Smooth muscle cell (in vitro differentiated cells): ENCODE data around the gene RBPJ. TPM values are rescaled to one million over a fixed set of nuclear protein-coding genes. Genes with fewer than 3 reads are reported as not detected.
"Not testable (repeated sequence)": the region's sequence is repeated elsewhere in the genome, so short reads cannot be mapped to it uniquely, and the experiment has no call there.

Source experiments
- DNase-seq: peaks from one replicate; lab custom pipeline; 2025; ENCODE audit not compliant: unreplicated experiment; lab: John Stamatoyannopoulos, UW
- H2AFZ ChIP-seq: fragments of 200-600 bp; sonication (generic); 2 replicates; pipeline ENCODE4 v1.6.0; 2016; ENCODE audit warnings: antibody characterized with exemption, low read depth, mild to moderate bottlenecking
- H3F3A ChIP-seq: fragments of 200-600 bp; sonication (generic); 2 replicates; pipeline ENCODE4 v1.6.0; 2017; ENCODE audit warnings: antibody characterized with exemption, low read depth
- H3K27ac ChIP-seq: fragments of 200-600 bp; sonication (generic); 2 replicates; pipeline ENCODE4 v1.5.1; 2016; ENCODE audit warnings: low read depth, mild to moderate bottlenecking
- H3K27me3 ChIP-seq: fragments of 200-600 bp; sonication (generic); 2 replicates; pipeline ENCODE4 v1.6.1; 2016; ENCODE audit warnings: low read depth, mild to moderate bottlenecking
- H3K36me3 ChIP-seq: fragments of 200-600 bp; sonication (generic); 2 replicates; pipeline ENCODE4 v1.5.1; 2016; ENCODE audit warnings: low read depth
- H3K4me1 ChIP-seq: fragments of 200-600 bp; sonication (generic); 2 replicates; pipeline ENCODE4 v1.5.1; 2016; ENCODE audit warnings: low read depth
- H3K4me2 ChIP-seq: fragments of 200-600 bp; sonication (generic); 2 replicates; pipeline ENCODE4 v1.6.0; 2016; ENCODE audit warnings: mild to moderate bottlenecking
- H3K4me3 ChIP-seq: fragments of 200-600 bp; sonication (generic); 2 replicates; pipeline ENCODE4 v1.5.1; 2016; ENCODE audit warnings: mild to moderate bottlenecking
- H3K79me2 ChIP-seq: fragments of 200-600 bp; sonication (generic); 2 replicates; pipeline ENCODE4 v1.6.0; 2016; ENCODE audit warnings: low read depth, mild to moderate bottlenecking
- H3K9ac ChIP-seq: fragments of 200-600 bp; sonication (generic); 2 replicates; pipeline ENCODE4 v1.6.0; 2016; ENCODE audit warnings: low read depth
- H3K9me3 ChIP-seq: fragments of 200-600 bp; sonication (generic); replicated peaks from 2 replicates; pipeline ENCODE4 v1.5.1; 2016; ENCODE audit warnings: low read depth
- H4K20me1 ChIP-seq: fragments of 200-600 bp; sonication (generic); 2 replicates; pipeline ENCODE4 v1.6.0; 2016; ENCODE audit warnings: low read depth
- CTCF ChIP-seq: fragments of 200-600 bp; sonication (generic); IDR thresholded peaks from 2 replicates; pipeline ENCODE4 v1.5.1; 2017; ENCODE audit warnings: borderline replicate concordance, mild to moderate bottlenecking, antibody characterized with exemption; ENCODE audit not compliant: insufficient read depth, poor library complexity, severe bottlenecking
- WGBS: methylation state at CpG from one replicate; pipeline ENCODE4 v1.1.7; 2016; ENCODE audit warnings: low lambda C conversion rate; 5-methylcytosine and 5-hydroxymethylcytosine counted together
- polyA plus RNA-seq: library from polyadenylated mRNA; unstranded; fragments of >200 nt; fragmentation: Nextera tagmentation; extraction: Ambion mirVana; gene quantifications from 2 replicates; pipeline ENCODE4 v1.2.1, GENCODE V29; 2016
- total RNA-seq: library from RNA; depleted of rRNA; stranded (reverse); fragments of >200 nt; gene quantifications from 2 replicates; pipeline ENCODE4 v1.2.3, GENCODE V29; 2014

Gene RBPJ
- total and polyA plus RNA-seq, 2 experiments from 2014 or later: 96.9 to 137 TPM

GRCh38 chr4:26311633-26312032 lies 9.2 kb upstream of the RBPJ start:
- Histone ChIP-seq H3K4me2 (no peak overlapping the region), H3K9ac (no peak overlapping the region), H3F3A (no peaks in the 10 kb centered on the region), H2AFZ (no peak overlapping the region), H3K27me3 (no peaks in the 10 kb centered on the region), H3K79me2 (no peaks in the 10 kb centered on the region), H3K4me1 (no peaks in the 10 kb centered on the region), H3K9me3 (no peaks in the 10 kb centered on the region), H4K20me1 (no peaks in the 10 kb centered on the region), H3K27ac (no peak overlapping the region), H3K4me3 (no peak overlapping the region), H3K36me3 (no peaks in the 10 kb centered on the region)
- TF ChIP-seq CTCF: no peak
- no peak for DNase-seq

GRCh38 chr4:26315316-26315932 lies 5.4 kb upstream of the RBPJ start:
- not testable (repeated sequence) for H3K4me1 ChIP-seq, H3K27ac ChIP-seq, H2AFZ ChIP-seq, H3K9ac ChIP-seq, H3K4me3 ChIP-seq, H3K27me3 ChIP-seq, H3K36me3 ChIP-seq, H3F3A ChIP-seq, DNase-seq, H3K9me3 ChIP-seq, H4K20me1 ChIP-seq, H3K79me2 ChIP-seq, H3K4me2 ChIP-seq
- WGBS: 90% methylated on average over 8 of the region's 8 CpGs

GRCh38 chr4:26317766-26318165 lies 3.0 kb upstream of the RBPJ start:
- no peak for TF ChIP-seq CTCF
- Histone ChIP-seq H3K27me3 (no peaks in the 10 kb centered on the region), H3K4me3 (no peak overlapping the region), H3K27ac (no peak overlapping the region), H3K9ac (no peak overlapping the region), H3K79me2 (peaks cover 16% of the 10 kb centered on the region), H4K20me1 (peaks cover 10% of the 10 kb centered on the region), H3K4me1 (peaks cover 7% of the 10 kb centered on the region), H3F3A (peaks cover 19% of the 10 kb centered on the region), H2AFZ (no peak overlapping the region), H3K36me3 (no peaks in the 10 kb centered on the region), H3K9me3 (no peaks in the 10 kb centered on the region), H3K4me2 (no peak overlapping the region)
- 87% methylated on average over 2 of the region's 2 CpGs for WGBS
- no peak for DNase-seq

- TF ChIP-seq CTCF: no peak
- H3K27me3 ChIP-seq: no peaks in the 10 kb centered on the region
- H3K4me2 ChIP-seq: peak overlapping the region; percentile 99
- peak overlapping the region; percentile 92 for H3K9ac ChIP-seq
- peaks cover 27% of the 10 kb centered on the region for H4K20me1 ChIP-seq
- peaks cover 19% of the 10 kb centered on the region for H3F3A ChIP-seq
- peak overlapping the region; percentile 98 for H3K27ac ChIP-seq
- peaks cover 23% of the 10 kb centered on the region for H3K4me1 ChIP-seq
- peak overlapping the region; percentile 94 for H2AFZ ChIP-seq
- DNase-seq: peak; percentile 91
- H3K4me3 ChIP-seq: peak overlapping the region; percentile 77
- H3K79me2 ChIP-seq: peaks cover 33% of the 10 kb centered on the region
- no peaks in the 10 kb centered on the region for H3K9me3 ChIP-seq
- no peaks in the 10 kb centered on the region for H3K36me3 ChIP-seq
- 0% methylated on average over 34 of the region's 43 CpGs for WGBS
These were observed 1.3 kb upstream of the RBPJ start for GRCh38 chr4:26319467-26319948.
